HG03139 (cell line): ENCODE data around the gene ANKFN1.
"Not testable (repeated sequence)": the region's sequence is repeated elsewhere in the genome, so short reads cannot be mapped to it uniquely, and the experiment has no call there.

Experiments
- ATAC-seq: cut with Tn5 transposase; IDR thresholded peaks from one replicate; pipeline ENCODE4 v1.9.1; 2021; ENCODE audit not compliant: unreplicated experiment

Gene ANKFN1

GRCh38 chr17:56288786-56289185 is 135.5 kb downstream of the ANKFN1 start:
- not testable (repeated sequence) for ATAC-seq

- ATAC-seq = no peak
Observed at GRCh38 chr17:56289321-56289720, 136.0 kb downstream of the ANKFN1 start.

- ATAC-seq = no peak
Observed at GRCh38 chr17:56290101-56290801, 137.0 kb downstream of the ANKFN1 start.

GRCh38 chr17:56290802-56291118 is 137.5 kb downstream of the ANKFN1 start:
- ATAC-seq = no peak

DNA sequence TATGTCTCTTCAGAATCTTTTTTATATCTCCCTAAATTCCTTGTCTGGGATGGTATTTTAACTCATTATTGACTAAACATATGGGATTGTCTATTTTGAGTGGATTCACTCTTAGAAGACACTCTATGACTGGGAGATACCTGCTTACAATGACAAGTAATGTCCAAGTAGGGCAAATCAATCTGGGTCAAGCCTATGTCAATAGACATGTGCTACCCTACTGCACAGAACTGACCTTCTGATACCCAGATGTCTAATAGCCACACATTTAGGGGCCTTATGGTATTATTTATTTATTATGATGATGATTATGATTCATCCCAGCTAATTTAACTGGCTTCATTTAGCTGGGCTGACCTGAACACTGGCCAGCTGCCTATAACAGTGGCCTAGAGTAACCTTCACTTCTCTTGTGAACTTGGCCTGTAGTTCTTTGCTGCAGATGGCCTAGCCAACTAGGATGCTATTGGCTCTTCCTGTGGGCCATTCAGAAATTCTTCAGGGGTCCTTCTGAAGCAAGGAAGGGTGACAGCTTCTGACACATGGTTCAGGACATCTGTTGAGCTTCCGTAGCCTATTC is 138.0 kb downstream of the ANKFN1 start:
- ATAC-seq = no peak

DNA sequence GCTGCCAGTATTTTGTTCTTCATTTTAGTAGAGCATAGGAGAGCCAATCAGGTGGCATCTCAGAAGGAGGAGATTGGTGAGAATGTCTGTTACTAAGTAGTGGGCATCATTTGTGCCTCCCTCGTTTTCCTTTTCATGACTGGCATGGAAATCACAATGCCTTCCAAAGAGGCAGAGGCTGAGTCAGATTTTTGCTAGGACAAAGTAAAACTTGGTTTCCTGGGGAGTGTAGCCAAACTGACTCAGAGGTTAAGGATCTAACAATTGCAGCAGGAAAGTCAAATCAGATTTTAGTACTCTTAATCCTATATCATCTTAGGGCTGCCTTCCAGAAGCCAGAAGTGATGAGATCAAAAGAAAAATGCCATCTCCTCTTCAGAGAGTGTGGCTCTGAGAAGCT is 138.7 kb downstream of the ANKFN1 start:
- ATAC-seq = no peak

- ATAC-seq = no peak
Observed at GRCh38 chr17:56292578-56292977, 139.3 kb downstream of the ANKFN1 start.

DNA sequence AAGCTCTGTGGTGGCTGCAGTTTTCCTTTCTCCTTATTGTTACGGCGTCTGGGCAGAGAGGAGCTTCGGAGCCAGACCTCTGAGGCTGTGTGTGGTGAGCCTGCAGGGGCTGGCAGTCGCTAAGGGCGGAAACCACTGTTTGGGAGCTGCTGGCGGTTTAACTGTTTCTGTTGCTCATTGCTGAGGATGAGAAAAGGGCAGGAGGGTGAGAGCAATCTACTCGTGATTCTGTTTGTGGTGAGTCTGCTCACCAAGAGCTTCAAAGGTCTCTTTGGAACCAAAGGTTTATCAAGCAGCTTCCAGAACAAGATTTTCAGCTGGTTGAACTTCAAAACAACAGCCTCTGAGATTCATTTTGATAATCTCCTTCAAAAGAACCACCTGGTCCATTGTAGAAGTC is 143.9 kb downstream of the ANKFN1 start:
- no peak for ATAC-seq

DNA sequence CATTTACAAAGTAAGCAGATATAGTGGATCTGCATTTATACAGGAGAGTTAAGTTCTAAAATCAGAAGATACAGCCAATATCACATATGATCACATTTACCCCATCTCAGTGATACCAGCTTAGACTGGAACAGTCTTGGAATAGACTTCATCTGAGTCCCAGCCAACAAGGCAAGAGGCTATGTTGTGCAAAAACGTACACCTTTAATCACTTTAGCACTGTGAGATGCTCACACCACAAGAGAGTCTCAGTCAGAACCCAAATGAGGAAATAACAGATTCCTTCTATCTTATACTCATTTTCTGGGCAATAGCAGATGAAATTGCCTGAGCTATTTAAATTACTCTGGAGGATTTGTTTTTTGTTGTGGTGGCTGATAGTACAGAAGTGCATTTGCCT is 145.6 kb downstream of the ANKFN1 start:
- ATAC-seq = no peak

- no peak for ATAC-seq
Observed at GRCh38 chr17:56300144-56300543, 146.9 kb downstream of the ANKFN1 start.

GRCh38 chr17:56305007-56305406 is 151.7 kb downstream of the ANKFN1 start:
- ATAC-seq = no peak

- no peak for ATAC-seq
Observed at GRCh38 chr17:56309897-56310296, 156.6 kb downstream of the ANKFN1 start.

GRCh38 chr17:56310782-56311181 is 157.5 kb downstream of the ANKFN1 start:
- no peak for ATAC-seq

DNA sequence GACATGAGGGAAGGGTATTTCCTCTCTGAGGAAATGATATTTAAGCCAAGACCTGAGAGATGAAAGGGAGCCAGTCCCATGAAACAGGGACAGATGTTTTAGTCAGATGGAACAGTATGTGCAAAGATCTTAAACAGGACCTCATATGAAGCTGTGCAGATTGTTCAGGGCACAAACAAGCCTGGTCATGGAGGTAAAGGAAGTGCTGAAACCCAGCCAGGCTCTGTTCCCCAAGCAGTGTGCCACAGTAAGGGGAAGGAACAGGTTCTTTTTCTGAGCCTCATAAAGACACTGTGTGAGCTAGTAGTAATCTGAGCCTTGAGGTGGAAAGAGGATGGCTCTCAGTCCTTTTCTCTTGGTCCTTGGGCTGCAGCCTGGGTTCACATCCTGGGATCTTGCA is 159.9 kb downstream of the ANKFN1 start:
- no peak for ATAC-seq

DNA sequence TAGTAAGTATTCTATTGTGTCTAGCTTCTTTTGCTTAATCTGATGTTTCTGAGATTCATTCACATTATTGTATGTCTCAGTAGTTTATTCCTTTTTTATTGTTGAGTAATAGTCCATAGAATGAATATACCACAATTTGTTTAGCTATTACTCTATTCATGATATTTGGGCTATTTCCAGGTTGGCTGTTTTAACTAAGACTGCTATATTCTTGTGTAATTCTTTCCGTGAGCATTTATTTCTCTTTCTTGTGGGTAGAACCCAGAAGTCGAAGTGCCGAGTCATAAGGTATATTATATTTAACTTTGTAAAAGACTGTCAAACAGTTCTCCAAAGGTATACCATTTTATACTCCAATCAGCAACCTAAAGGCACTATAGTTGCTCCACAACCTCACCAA is 160.8 kb downstream of the ANKFN1 start:
- no peak for ATAC-seq

DNA sequence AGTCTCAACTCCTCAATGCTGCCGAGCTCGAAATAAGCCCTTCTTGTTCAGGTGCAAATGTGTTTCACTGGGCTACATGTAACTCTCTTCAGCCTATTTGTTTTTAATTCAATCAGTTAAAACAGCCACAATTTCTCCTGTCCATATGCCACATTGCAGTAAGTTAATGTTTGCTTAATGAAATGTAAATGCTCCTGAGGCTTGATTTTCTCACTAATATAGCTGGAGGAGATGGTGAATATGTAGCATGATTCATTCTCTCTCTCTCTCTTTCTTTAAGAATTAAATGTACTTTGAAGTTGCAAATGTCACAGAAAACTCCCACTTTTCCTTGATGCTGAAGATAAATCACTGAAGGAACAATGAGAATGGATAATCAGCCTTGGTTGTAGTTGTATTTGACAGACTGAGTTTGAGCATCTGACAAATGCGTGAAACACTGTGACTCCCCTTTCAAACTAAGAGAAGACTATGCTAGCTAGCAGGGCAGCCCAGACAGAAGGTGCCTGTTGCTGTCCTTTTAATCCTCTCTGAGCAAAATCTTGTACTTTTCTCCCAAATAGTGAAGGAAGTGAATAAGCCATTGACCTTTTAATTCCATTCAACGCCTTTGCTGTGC is 161.8 kb downstream of the ANKFN1 start:
- no peak for ATAC-seq

DNA sequence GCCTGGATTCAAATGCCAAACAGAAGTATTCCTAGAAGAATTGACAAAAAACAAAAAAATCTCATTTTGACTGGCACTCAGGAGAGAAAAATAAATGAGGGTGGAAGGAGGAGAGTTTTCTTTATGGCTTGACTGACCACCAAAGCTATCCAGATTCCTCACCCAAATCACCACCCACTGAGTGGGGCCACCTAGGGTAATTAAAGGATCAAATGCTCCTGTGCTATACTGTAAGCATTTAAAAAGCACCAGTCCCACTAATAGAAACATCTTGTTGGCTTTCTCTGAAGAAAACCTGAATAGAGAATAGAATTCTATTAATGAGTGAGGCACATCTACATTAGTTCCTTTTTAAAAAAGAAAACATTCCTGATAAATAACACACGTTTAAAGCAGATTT is 163.3 kb downstream of the ANKFN1 start:
- no peak for ATAC-seq

- no peak for ATAC-seq
Observed at GRCh38 chr17:56317351-56318208, 164.3 kb downstream of the ANKFN1 start.

DNA sequence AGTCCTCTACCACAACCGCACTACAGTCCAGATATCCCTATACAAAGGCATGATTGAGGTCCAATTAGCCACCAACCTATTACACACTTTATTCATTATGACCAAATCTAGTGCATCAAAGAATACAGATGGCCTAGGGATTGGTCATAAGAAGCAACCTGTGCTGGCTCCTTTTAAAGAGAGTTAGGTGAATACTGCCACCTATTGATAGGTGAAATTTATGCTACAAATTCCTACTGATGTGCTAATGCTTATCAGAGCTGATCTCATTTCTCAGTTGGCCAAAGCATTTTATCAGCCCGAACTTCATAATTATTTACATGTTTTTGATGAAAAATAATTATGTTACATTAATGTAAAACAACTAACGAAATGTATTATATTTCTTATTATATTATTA is 166.3 kb downstream of the ANKFN1 start:
- peak; percentile 56 for ATAC-seq

- no peak for ATAC-seq
Observed at GRCh38 chr17:56320443-56320842, 167.2 kb downstream of the ANKFN1 start.

GRCh38 chr17:56322991-56323390 is 169.7 kb downstream of the ANKFN1 start:
- ATAC-seq = no peak

- no peak for ATAC-seq
Observed at GRCh38 chr17:56324676-56325075, 171.4 kb downstream of the ANKFN1 start.
